Fibroblast of skin of left biceps (primary cell): ENCODE data around the gene NEK9.
"Not testable (repeated sequence)": the region's sequence is repeated elsewhere in the genome, so short reads cannot be mapped to it uniquely, and the experiment has no call there.

Experiments used
- DNase-seq, 2 experiments: peaks; one replicate each; pipeline ENCODE4 v3.0.0-alpha.2; 2013; ENCODE audit warnings: low read depth in 2 of 2

Gene NEK9

DNA sequence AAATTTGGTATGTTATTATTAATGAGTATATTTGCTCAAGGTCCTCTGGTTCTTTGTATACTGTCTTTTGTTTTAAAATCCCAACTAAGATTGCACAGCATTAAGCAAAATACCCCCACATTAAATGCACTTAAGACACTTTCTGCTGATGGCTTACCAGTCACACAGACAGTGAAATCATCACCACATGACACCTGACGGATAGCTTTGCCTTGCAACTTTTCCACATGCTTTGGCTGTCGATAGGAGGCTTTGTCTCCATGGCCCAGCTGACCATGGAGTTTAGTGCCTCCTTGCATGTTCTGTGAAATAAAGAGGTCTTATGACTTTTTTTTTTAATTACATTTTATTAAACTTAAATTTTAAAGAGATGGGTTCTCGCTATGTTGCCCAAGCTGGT, 19.7 kb downstream of the NEK9 start:
- DNase-seq: no peak

- DNase-seq: no peak
Observed at GRCh38 chr14:75101491-75101890, 25.4 kb downstream of the NEK9 start.

DNA sequence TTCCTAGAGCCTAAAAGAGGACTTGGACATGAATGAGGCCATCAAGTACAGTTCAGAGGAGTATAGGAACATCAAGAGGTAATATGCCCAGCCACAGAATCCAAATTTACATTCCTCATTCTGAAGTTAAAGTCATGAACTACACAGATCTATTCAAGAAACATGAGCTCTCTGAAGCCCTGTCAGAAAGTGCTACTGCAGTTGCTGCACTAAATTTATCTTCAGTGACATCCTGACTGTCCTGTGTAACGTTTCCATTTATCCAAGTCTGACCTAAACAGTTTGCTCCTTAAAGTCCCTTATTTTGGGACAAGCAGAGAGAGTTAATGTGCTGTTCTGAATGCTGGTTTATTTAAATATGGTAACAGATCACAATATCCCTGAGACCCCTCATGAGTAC, 28.2 kb downstream of the NEK9 start:
- DNase-seq: no peak

- DNase-seq: no peak
Observed at GRCh38 chr14:75098212-75098611, 28.6 kb downstream of the NEK9 start.

DNA sequence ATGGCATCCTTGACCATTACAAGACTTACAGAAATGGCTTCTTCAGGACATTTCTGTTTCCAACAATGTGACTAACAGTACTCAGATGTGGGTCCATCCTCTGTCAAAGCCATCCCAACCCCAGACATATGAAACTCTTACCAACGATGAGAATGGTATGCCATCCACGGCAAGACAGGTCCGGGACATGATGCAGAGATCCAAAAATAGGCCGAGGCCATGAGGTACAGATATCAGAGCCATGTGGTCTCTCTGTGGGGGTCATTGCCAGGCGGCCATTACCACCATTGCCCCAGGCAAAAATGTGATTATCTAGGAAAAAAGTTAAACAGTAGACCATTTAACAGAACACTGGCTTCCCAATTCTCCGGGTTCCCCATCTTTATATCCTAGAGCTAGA, 29.9 kb downstream of the NEK9 start:
- DNase-seq: no peak

GRCh38 chr14:75095690-75096089, 31.2 kb downstream of the NEK9 start:
- no peak for DNase-seq

- peak; percentile 59 to 66 for DNase-seq
Observed at GRCh38 chr14:75094896-75095295, 32.0 kb downstream of the NEK9 start.

- no peak for DNase-seq
Observed at GRCh38 chr14:75092698-75093097, 34.1 kb downstream of the NEK9 start.

GRCh38 chr14:75091251-75091650, 35.6 kb downstream of the NEK9 start:
- DNase-seq: no peak

DNA sequence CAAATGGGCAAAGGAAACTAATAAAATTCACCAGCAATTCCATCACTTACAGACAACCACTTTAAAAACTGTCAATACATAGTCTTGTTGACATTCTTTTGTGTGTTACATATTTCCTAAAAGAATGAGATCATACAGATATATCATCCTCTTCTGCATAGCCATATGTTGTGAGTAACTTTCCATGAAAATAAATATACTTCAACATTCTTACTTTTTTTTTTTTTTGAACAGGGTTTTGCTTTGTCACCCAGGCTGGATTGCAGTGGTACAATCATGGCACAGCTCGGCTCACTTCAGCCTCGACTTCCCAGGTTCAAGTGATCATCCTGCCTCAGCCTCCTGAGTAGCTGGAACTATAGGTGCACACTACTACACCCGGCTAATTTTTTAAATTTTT, 36.5 kb downstream of the NEK9 start:
- peak in 1 of 2 experiments; percentile 2 for DNase-seq

- peak; percentile 15 to 23 for DNase-seq
Observed at GRCh38 chr14:75088566-75089373, 38.1 kb downstream of the NEK9 start.

GRCh38 chr14:75088153-75088552, 38.7 kb downstream of the NEK9 start:
- DNase-seq: no peak

- DNase-seq: no peak
Observed at GRCh38 chr14:75084513-75084912, 42.3 kb downstream of the NEK9 start.

DNA sequence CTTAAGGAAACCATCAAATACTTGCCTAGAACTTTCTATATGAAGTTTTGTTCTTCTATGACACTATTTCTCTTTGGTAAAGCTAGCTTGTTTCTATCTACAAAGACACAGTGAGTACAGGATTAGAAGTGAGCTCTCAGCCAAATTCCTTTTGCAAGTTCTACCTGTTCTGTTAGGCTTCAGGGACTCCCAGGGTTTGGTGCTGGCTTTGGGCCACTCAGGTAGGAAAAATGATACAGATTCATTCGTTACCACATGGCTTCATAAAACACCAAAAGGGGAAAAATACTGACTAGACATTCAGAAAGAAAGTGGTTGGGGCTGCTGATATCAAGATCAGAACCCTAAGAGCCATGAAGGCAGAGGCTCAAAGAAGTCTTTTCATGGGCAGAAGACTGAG, 43.6 kb downstream of the NEK9 start:
- DNase-seq: no peak

GRCh38 chr14:75081660-75082229, 45.1 kb downstream of the NEK9 start:
- DNase-seq: no peak

- no peak for DNase-seq
Observed at GRCh38 chr14:75079521-75079920, 47.3 kb downstream of the NEK9 start.

DNA sequence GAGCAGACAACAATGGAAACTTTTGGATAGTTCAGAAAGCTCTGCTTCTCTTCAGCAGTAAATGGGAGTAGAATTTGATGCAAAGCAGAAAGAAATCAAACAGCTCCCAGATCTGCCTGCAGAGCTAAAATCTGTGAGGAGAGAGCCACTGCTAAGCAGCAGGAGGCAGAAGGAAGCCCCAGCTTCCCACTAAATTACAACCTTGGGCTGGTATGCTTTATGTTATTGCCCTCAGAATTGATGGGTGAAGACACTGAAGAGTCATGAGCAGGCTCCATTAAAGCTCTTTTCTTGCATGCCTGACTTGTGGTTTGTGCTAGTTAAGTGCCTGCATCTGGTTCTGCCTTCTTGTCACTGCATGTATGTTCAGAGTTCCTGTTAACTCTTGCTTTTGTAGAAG, 49.1 kb downstream of the NEK9 start:
- no peak for DNase-seq

GRCh38 chr14:75070383-75070782, 56.5 kb downstream of the NEK9 start:
- DNase-seq: no peak

- no peak for DNase-seq
Observed at GRCh38 chr14:75069811-75070145, 57.1 kb downstream of the NEK9 start.

DNA sequence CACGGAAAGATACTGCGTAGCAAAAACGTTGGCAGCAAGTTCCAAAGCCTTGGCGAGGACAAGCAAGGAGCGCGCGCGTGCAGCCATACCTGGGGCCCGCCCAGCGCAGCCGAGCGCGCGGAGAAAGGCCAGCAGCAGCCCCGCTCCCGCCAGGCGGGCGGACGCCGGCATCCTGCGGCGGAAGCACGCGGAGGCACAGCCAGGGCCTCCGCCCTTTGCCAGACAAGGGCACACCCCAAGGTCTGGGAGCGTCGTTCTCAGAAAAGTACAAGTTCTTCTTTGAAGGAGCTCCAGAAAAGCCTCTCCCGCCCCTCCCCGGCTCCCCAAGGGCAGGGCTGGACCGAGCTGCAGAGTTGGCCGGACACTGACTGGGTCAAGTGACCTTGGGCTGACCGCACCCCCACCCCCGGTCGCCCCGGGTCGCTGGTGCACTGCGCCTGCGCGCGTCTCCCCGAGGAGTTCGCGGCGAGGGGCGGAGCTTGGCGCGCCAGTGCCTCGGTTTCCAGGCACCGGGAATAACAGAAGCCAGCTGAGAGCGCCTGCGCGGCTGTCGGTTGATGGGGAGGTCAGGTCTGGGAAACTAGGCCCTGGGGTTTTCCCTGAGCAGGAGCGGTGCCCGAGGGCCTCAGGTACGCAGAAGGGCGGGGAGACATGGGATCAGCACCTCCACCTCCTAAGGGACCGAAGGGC, 57.6 kb downstream of the NEK9 start, which contains the start of gene ZC2HC1C:
TSS of gene ZC2HC1C (plus strand) at position 521 of the 690 bp plus-strand sequence. CDS start 933 bp downstream, outside the sequence.
- DNase-seq: no peak

DNA sequence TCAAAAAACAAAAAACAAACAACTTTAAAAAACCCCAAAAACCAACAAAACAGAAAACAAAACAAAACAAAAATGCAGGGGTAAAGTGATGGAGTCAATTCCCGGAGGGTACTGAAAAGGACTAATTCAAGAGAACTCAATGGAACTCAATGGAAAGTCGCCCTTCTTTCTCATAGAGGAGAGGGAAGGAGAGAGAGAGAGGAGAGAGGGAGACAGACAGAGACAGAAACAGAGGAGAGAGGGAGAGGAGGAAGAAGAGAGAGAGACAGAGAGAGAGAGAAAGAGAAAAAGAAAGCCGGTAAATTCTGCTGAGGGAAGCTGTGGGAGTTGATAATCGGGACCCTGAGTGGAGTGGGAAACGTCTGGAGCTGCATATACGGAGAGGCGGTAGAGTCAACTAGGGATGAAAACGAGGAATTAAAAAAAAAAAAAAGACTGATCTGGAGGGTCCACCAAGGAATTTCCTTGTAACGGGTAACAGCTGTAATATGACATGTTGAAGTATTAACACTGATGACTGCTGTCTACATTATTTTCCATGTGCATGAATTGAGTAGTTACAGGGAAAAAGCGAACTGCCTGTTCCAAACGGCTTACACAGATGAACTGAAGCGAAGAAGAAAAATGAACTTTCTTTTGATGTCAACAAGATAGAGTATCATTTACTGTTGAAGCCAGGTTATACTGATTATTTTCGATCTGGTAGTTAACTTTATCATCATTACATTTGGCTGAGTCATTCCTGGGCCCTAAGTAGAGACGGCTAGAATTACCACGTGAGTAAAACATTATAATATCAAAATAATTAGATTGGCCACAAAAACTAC, 58.3 kb downstream of the NEK9 start:
- no peak for DNase-seq

DNA sequence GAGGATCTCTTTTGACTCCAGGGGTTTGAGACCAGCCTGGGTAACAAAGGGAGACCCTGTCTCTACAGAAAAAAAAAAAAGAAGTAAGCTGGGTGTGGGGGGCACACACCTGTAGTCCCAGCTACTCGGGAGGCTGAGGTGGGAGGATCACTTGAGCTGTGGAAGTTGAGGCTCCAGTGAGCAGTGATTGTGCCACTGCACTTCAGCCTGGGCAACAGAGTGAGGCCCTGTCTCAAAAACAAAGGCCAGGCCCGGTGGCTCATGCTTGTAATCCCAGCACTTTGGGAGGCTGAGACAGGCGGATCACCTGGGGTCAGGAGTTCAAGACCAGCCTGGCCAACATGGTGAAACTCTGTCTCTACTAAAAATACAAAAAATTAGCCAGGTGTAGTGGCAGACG, 59.1 kb downstream of the NEK9 start:
- DNase-seq: not testable (repeated sequence)
